NCI-H1105 (cell line): Measurements from ENCODE around the gene TRAF3.

Source experiments
- DNase-seq: peaks from one replicate; lab custom pipeline; 2025; lab: John Stamatoyannopoulos, UW

The TRAF3 gene

GRCh38 chr14:102939329-102939728, 162.1 kb downstream of the TRAF3 start:
- no peak for DNase-seq

GRCh38 chr14:102939820-102940561, 162.7 kb downstream of the TRAF3 start:
- DNase-seq, result no peak

GRCh38 chr14:102940729-102941362, 163.6 kb downstream of the TRAF3 start:
- no peak for DNase-seq

- no peak for DNase-seq
Observed at GRCh38 chr14:102941419-102942011, 164.3 kb downstream of the TRAF3 start.

GRCh38 chr14:102942069-102942468, 164.8 kb downstream of the TRAF3 start:
- no peak for DNase-seq

- no peak for DNase-seq
Observed at GRCh38 chr14:102943454-102943853, 166.2 kb downstream of the TRAF3 start.

GRCh38 chr14:102943979-102944378, 166.7 kb downstream of the TRAF3 start:
- DNase-seq, result no peak

GRCh38 chr14:102944448-102945330, 167.4 kb downstream of the TRAF3 start:
- no peak for DNase-seq

- no peak for DNase-seq
Observed at GRCh38 chr14:102945346-102946130, 168.3 kb downstream of the TRAF3 start.

- DNase-seq, result no peak
Observed at GRCh38 chr14:102947321-102948103, 170.3 kb downstream of the TRAF3 start.

GRCh38 chr14:102948698-102949061, 171.4 kb downstream of the TRAF3 start:
- no peak for DNase-seq

- DNase-seq, result no peak
Observed at GRCh38 chr14:102949062-102949800, 172.0 kb downstream of the TRAF3 start.

GRCh38 chr14:102949801-102950451, 172.7 kb downstream of the TRAF3 start:
- DNase-seq, result peak; percentile 10

- DNase-seq, result no peak
Observed at GRCh38 chr14:102951034-102951433, 173.8 kb downstream of the TRAF3 start.

- no peak for DNase-seq
Observed at GRCh38 chr14:102951799-102952198, 174.6 kb downstream of the TRAF3 start.

- DNase-seq, result no peak
Observed at GRCh38 chr14:102952276-102952675, 175.0 kb downstream of the TRAF3 start.

GRCh38 chr14:102953100-102953499, 175.9 kb downstream of the TRAF3 start:
- DNase-seq, result no peak

- no peak for DNase-seq
Observed at GRCh38 chr14:102954081-102954789, 177.0 kb downstream of the TRAF3 start.
